SK-N-MC (cell line): ENCODE results near the gene GALNT14.

Source experiments
- DNase-seq: peaks from one replicate; pipeline ENCODE4 v3.0.0-alpha.2; 2011; ENCODE audit warnings: low read depth, low spot score
- H3K27ac ChIP-seq: fragments of 200-600 bp; sonication (generic); 2 replicates; pipeline ENCODE4 v1.5.1; 2016; ENCODE audit warnings: mixed run types
- H3K36me3 ChIP-seq: fragments of 200-600 bp; sonication (generic); 2 replicates; pipeline ENCODE4 v1.6.1; 2017; ENCODE audit warnings: antibody characterized with exemption, low read length, mixed read lengths; ENCODE audit not compliant: insufficient read depth
- H3K4me3 ChIP-seq: fragments of 200-600 bp; sonication (generic); 2 replicates; pipeline ENCODE4 v1.5.1; 2016
- H3K9ac ChIP-seq: fragments of 200-600 bp; sonication (generic); 2 replicates; pipeline ENCODE4 v1.8.0; 2017; ENCODE audit warnings: mixed run types, mixed read lengths; ENCODE audit not compliant: insufficient read length
- H3K9me3 ChIP-seq: fragments of 200-600 bp; sonication (generic); 2 replicates; pipeline ENCODE4 v1.6.1; 2017; ENCODE audit warnings: low read depth, mild to moderate bottlenecking, antibody characterized with exemption, low read length, moderate library complexity, mixed read lengths
- EZH2 ChIP-seq: fragments of 200-600 bp; sonication (generic); IDR thresholded peaks from one replicate; pipeline ENCODE4 v1.6.1; 2017; ENCODE audit warnings: antibody characterized with exemption
- FOXP2 ChIP-seq: optimal IDR thresholded peaks from 2 replicates; pipeline ENCODE3; 2011; ENCODE audit warnings: mild to moderate bottlenecking, moderate library complexity; ENCODE audit not compliant: insufficient read depth; ENCODE audit errors: extremely low read length, control extremely low read depth
- POLR2AphosphoS5 ChIP-seq: IDR thresholded peaks from 2 replicates; pipeline ENCODE4 v1.6.1; 2012; ENCODE audit warnings: mild to moderate bottlenecking, low read depth, low read length, borderline replicate concordance

GALNT14 gene

DNA sequence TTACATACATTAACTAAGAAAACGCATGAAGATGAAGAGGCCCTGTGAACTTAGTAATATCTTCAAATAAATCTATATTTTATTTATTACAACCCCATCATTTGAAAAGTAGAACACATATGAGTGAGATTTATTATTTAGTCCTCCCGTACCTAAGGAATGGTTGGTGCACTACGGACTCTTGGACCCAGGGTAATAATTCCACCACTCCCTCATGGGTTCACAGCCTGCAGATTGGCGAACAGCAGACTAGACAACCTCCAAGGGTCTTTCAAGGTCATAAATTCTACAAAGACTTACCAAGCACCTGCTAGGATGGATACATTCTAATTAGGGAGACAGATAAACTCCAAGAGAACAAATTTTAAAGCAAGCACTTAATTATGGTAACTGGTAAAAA is 51.6 kb downstream of the GALNT14 start:
- H3K36me3 ChIP-seq, result no peaks in the 10 kb centered on the region
- H3K4me3 ChIP-seq, result no peak overlapping the region
- TF ChIP-seq POLR2AphosphoS5, result no peak
- no peak for TF ChIP-seq EZH2
- TF ChIP-seq FOXP2, result no peak

DNA sequence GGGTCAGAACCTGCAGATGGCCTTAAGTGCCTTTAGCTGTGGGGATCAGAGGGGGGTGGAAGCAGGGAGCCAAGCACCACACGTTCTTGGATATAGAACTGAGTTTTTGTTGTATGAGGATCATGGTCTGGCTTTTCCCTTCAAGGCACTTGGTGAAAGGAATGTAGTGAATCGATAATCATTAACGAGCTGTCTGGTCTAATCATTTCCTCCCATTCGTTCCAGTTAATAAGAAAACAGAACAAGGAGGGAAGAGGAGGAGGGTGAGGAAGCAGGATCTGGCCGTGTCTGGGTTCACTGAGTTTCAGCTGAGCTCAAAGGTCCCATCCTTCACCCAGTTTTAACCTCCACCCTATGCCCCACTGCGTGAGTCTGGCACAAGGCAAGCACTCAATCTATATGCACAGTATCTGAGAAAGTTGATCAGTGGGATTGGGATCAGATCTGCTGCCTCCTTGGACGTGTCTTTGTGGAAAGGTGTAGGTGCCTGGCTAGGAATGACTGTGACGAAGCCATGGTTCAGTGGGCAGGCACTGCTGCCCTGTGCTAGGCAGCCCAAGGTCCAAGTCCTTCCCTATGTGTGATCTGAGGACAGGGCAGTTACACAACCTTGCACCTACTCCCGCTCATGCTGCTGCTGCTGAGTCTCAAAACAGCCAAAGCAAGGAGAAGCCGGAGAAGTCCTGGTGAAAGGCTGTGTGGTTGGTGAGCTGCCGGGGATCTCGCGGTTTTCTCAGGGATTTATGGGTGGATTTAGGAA is 54.8 kb downstream of the GALNT14 start:
- no peak for DNase-seq
- H3K9ac ChIP-seq, result no peak overlapping the region
- no peaks in the 10 kb centered on the region for H3K36me3 ChIP-seq
- no peak overlapping the region for H3K27ac ChIP-seq
- TF ChIP-seq FOXP2 (no peak), POLR2AphosphoS5 (no peak), EZH2 (no peak)
- no peaks in the 10 kb centered on the region for H3K9me3 ChIP-seq
- no peak overlapping the region for H3K4me3 ChIP-seq

More for the DNA sequence above, 51.6 kb downstream of the GALNT14 start:
- DNase-seq, result no peak
- no peak overlapping the region for H3K9ac ChIP-seq
- no peaks in the 10 kb centered on the region for H3K9me3 ChIP-seq
- H3K27ac ChIP-seq, result no peak overlapping the region

- Histone ChIP-seq H3K9me3 (no peaks in the 10 kb centered on the region), H3K4me3 (no peak overlapping the region), H3K36me3 (no peaks in the 10 kb centered on the region), H3K9ac (no peak overlapping the region), H3K27ac (no peak overlapping the region)
- no peak for DNase-seq
- TF ChIP-seq EZH2, result no peak
- no peak for TF ChIP-seq FOXP2
- no peak for TF ChIP-seq POLR2AphosphoS5
These were observed 56.2 kb downstream of the GALNT14 start for GRCh38 chr2:31082002-31082401.

GRCh38 chr2:31081492-31081891 is 56.7 kb downstream of the GALNT14 start:
- no peak for TF ChIP-seq FOXP2
- TF ChIP-seq POLR2AphosphoS5, result no peak
- Histone ChIP-seq H3K9ac (no peak overlapping the region), H3K9me3 (no peaks in the 10 kb centered on the region), H3K27ac (no peak overlapping the region), H3K36me3 (no peaks in the 10 kb centered on the region), H3K4me3 (no peak overlapping the region)
- no peak for DNase-seq

GRCh38 chr2:31080361-31080760 is 57.9 kb downstream of the GALNT14 start:
- Histone ChIP-seq H3K27ac (no peak overlapping the region), H3K36me3 (no peaks in the 10 kb centered on the region), H3K4me3 (no peak overlapping the region), H3K9me3 (no peaks in the 10 kb centered on the region), H3K9ac (no peak overlapping the region)
- TF ChIP-seq EZH2 (no peak), FOXP2 (no peak), POLR2AphosphoS5 (no peak)
- no peak for DNase-seq

- DNase-seq, result no peak
- H3K36me3 ChIP-seq, result no peaks in the 10 kb centered on the region
- no peak for TF ChIP-seq POLR2AphosphoS5
- TF ChIP-seq EZH2, result no peak
- no peak for TF ChIP-seq FOXP2
These were observed 58.6 kb downstream of the GALNT14 start for GRCh38 chr2:31079665-31080064.

GRCh38 chr2:31078579-31079105 is 59.6 kb downstream of the GALNT14 start:
- H3K4me3 ChIP-seq, result no peak overlapping the region
- DNase-seq, result no peak
- H3K27ac ChIP-seq, result no peak overlapping the region
- no peaks in the 10 kb centered on the region for H3K9me3 ChIP-seq
- no peak for TF ChIP-seq POLR2AphosphoS5
- no peaks in the 10 kb centered on the region for H3K36me3 ChIP-seq
- no peak overlapping the region for H3K9ac ChIP-seq

More at GRCh38 chr2:31079665-31080064, 58.6 kb downstream of the GALNT14 start:
- H3K27ac ChIP-seq, result no peak overlapping the region
- no peak overlapping the region for H3K9ac ChIP-seq
- H3K4me3 ChIP-seq, result no peak overlapping the region
- H3K9me3 ChIP-seq, result no peaks in the 10 kb centered on the region

DNA sequence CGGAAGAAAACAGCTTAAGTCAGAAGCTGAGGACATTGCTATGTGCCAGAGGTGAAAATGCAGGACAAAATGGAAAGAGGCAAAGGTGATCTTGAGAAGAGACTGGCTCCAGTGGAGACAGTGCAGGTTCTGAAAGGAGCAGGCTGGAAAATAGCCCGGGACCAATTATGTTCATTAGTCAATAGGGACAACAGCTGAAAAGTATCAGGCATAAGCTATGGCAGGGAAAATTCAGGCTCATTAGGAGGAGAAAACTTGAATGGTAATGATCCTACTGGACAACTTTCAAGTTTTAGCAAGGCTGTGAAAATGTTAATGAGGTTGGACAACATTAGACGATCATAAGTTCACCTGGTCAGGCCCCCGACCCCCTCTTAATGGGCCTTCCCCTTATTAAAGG is 60.2 kb downstream of the GALNT14 start:
- H3K36me3 ChIP-seq, result no peaks in the 10 kb centered on the region
- no peak overlapping the region for H3K27ac ChIP-seq
- TF ChIP-seq POLR2AphosphoS5, result no peak
- no peak for TF ChIP-seq EZH2
- no peak for TF ChIP-seq FOXP2
- H3K4me3 ChIP-seq, result no peak overlapping the region
- no peak for DNase-seq
- no peak overlapping the region for H3K9ac ChIP-seq
- H3K9me3 ChIP-seq, result no peaks in the 10 kb centered on the region
